Stimulated activated CD4-positive, alpha-beta T cell treated with anti-CD3 and anti-CD28 coated beads, Interleukin-1b, Interleukin-23, amount 100 ng/mL, for 4 hours (primary cell): ENCODE measurements around the gene REEP6.
A peak's percentile ranks its signal among the peaks of the same experiment; 100 is the strongest.
"Not testable (repeated sequence)": the region's sequence is repeated elsewhere in the genome, so short reads cannot be mapped to it uniquely, and the experiment has no call there.

Experiments used
- DNase-seq, 2 donors: peaks; one replicate each; pipeline ENCODE4 v3.0.0-alpha.2; 2020; ENCODE audit warnings: low read depth in 2 of 2

The REEP6 gene

GRCh38 chr19:1489463-1490310 lies 1.3 kb upstream of the REEP6 start:
- no peak for DNase-seq

- DNase-seq: peak; percentile 97 to 98
Observed at GRCh38 chr19:1490311-1491113, 469 bp upstream of the REEP6 start, which contains the start of gene PCSK4. PCSK4 (minus strand) TSS chr19:1490350; CDS start chr19:1490346, 4 bp downstream.

- DNase-seq: no peak
Observed at GRCh38 chr19:1491849-1492170, 829 bp downstream of the REEP6 start.

GRCh38 chr19:1492474-1493006 lies 1.6 kb downstream of the REEP6 start:
- no peak for DNase-seq

- no peak for DNase-seq
Observed at GRCh38 chr19:1494115-1494815, 3.3 kb downstream of the REEP6 start.

- DNase-seq: no peak
Observed at GRCh38 chr19:1495051-1495798, 4.2 kb downstream of the REEP6 start.

GRCh38 chr19:1495799-1496713 lies 5.1 kb downstream of the REEP6 start:
- DNase-seq: no peak

GRCh38 chr19:1496714-1497577 lies 6.0 kb downstream of the REEP6 start:
- no peak for DNase-seq

GRCh38 chr19:1497578-1498235 lies 6.7 kb downstream of the REEP6 start:
- DNase-seq: no peak

- DNase-seq: not testable (repeated sequence)
Observed at GRCh38 chr19:1499231-1499630, 8.2 kb downstream of the REEP6 start.

GRCh38 chr19:1501200-1501595 lies 10.2 kb downstream of the REEP6 start:
- no peak for DNase-seq

GRCh38 chr19:1502433-1503088 lies 11.6 kb downstream of the REEP6 start:
- no peak for DNase-seq

GRCh38 chr19:1503089-1503924 lies 12.3 kb downstream of the REEP6 start:
- peak; percentile 47 to 68 for DNase-seq

- no peak for DNase-seq
Observed at GRCh38 chr19:1503925-1504773, 13.2 kb downstream of the REEP6 start.

GRCh38 chr19:1505012-1505411 lies 14.0 kb downstream of the REEP6 start:
- DNase-seq: no peak
